HG03432 (cell line): ENCODE data around the gene IL17RA.

ENCODE experiments used
- ATAC-seq: cut with Tn5 transposase; IDR thresholded peaks from one replicate; pipeline ENCODE4 v1.9.1; 2021; ENCODE audit warnings: mild to moderate bottlenecking, moderate library complexity; ENCODE audit not compliant: unreplicated experiment

IL17RA gene

DNA sequence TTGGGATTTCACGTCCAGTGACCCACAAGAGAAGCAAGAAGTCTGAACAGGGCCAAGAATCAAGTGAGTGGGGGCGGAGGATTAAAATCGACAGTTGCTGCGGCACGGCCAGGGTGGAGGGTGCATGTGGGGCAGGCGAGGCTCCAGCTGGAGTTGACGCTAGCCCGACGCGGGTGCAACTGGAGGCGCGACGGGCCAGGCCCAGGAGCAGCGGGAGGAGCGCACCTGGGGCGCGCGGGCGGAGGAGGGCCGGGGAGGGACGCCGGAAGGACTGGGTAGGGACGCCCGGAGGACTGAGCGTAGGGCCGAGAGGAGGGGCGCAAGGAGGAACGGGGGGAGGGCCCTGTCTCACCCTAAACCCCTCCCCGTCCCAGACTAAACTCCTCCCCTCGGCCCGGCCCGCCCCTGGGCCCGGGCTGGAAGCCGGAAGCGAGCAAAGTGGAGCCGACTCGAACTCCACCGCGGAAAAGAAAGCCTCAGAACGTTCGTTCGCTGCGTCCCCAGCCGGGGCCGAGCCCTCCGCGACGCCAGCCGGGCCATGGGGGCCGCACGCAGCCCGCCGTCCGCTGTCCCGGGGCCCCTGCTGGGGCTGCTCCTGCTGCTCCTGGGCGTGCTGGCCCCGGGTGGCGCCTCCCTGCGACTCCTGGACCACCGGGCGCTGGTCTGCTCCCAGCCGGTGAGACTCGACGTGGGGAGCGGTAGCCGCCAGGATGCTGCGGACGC is at the start of gene IL17RA:
IL17RA (plus strand) TSS at position 447 of the 723 bp plus-strand sequence; CDS start at position 539, 92 bp downstream.
- ATAC-seq, result peak; percentile 91

DNA sequence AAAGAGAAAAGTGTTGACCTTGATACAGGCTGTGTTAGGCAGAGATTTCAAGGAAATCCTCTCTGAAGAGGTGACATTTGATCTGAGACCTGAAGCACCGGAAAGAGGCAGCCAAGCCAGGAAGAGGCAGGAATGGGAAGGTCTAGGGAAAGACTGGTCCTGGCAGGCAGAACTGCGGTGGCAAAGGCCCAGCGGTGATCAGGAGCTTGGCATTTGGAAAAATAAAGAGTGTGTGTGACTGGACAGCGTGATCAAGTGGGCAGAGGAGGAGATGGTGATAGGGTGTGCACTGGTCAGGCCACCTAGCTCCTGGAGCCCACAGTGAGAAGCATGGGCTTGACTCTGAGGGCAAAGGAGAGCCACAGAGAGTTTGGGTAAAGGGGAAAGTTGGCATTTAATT is 49.6 kb upstream of the IL17RA start:
- no peak for ATAC-seq

DNA sequence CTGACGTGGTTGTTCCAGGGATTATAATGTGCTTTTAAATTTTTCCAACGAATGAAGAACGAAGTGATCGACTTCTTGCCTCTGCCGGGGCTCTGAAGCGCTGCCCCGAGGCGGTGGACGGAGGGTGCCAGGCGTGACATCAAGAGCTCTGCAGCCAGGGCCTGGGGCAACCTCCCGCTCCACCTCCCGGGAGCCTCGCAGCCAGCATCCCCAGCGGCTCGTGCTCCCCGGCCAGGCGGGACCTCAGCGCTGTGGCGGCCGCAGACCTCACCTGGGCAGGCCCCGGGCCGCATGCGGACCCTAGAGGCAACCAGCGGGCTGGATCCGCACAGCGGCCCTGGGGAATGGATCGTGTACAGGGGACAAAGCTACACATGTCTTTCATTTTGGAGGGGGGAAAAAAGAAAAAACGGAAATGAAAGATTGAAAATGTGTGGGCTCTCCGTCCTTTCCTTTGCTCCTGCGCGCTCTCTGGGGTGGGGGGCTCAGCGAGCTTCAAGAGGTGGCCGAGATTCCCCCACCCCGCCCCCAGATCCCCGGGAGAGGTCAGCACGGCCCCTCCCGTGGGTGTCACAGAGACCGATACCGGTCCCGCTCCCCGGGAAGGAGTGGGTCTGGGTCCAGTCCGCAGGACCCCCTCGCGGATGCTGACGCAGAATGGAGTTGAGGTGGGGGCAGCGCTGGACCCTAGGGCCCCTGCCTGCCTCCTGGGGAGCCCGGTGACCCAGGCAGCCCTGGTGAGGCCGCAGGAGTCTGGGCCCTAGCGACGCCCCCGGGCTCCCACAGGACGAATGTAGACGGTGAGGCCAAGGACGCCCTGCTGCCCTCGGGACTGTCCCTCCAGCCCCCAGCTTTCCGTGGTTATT is 48.6 kb upstream of the IL17RA start:
- peak; percentile 38 for ATAC-seq

DNA sequence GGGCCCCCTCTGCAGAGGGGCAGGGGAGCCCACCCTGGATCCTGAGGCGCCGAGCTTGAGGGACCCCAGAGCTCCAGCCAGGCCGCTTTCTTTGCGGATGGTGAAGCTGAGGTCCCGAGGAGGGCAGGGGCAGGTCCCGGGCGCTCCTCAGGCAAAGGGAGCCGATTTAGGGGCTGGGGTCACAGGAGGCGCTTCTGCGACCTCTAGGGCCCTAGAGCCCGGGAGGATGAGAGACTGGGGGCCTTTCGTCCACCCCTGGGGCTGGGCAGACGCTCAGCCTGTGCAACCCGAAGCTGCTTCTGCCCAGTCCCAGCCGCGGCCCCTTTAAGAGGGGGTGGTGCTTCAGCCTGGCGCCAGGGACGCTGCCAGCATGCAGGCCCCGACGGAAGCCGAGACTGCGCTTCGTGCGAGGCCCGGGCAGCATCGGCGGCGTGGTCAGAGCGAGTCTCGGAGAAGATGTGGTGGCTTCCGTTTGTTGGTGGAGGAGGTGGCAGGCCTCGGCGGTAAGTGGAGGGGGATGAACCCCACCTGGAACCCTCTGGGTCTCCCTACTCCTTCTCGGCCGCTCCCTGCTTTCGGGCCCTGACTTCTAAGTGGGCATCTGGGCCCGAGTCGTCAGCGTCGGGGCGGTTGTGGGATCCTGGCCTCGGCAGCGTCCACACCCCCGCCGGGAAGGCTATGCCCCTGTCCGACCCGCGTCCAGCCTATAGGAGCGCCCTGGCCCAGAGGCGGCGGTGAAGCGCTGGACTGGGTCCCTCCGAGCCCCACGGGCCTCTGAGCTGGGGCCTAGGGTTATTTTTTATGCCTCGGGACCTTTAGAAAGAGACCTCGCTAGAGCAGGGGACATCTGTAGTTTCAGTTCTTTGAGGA is 47.7 kb upstream of the IL17RA start:
- ATAC-seq, result peak; percentile 75

GRCh38 chr22:17043521-17043920 is 41.3 kb upstream of the IL17RA start:
- ATAC-seq, result no peak

- no peak for ATAC-seq
Measured at GRCh38 chr22:17046566-17047348, 38.0 kb upstream of the IL17RA start.

DNA sequence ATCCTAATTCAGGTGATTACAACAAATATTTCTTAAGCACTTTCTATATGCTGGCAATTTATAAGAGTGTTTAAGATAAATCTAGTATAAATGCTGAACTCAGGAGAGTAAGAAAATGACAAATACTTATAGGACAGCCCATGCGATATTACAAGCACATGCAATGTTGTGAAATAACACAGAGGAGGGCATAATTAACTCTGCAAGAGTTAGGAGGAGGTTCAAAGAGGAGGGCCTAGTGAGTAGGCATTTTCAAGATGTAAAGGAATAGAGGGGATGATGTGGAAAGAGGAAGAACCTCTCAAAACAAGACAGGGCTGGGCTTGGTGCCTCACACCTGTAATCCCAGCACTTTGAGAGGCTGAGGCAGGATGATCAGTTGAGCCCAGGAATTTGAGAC is 37.1 kb upstream of the IL17RA start:
- ATAC-seq, result no peak

DNA sequence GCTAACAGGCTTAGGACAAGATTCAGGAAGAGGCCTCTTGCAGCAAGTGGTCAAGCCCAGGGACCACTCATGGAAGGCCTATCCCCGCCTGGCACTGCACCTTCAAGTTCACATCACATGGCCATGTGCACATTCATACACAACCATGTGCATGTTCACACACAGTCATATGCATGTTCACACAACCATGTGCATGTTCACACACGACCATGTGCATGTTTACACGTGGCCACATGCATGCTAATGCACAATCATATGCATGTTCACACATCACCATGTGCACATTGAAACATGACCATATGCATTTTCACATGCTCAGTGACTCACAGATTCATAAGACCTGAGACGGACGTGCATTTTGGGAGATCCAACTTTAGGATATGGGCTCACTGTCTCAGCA is 28.7 kb upstream of the IL17RA start:
- ATAC-seq, result no peak

DNA sequence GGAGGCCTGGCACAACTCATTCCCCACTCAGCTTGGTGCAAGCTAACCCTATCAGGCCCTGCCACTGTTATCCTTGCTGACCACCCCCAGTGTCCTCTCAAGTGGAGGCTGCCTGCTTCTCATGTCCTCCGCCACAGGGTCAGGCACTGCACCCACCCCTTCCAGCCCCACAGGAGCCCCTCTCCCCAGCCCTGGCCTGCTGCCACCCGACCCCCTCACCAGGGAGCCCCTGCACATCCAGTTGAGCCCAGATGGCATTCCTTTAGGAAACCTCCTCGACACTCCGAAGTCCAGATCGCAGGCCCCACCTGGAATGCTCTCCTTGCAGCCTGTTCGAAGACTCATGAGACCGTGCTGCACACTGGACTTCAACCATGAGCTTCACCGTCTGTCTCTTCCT is 28.0 kb upstream of the IL17RA start:
- ATAC-seq, result no peak

DNA sequence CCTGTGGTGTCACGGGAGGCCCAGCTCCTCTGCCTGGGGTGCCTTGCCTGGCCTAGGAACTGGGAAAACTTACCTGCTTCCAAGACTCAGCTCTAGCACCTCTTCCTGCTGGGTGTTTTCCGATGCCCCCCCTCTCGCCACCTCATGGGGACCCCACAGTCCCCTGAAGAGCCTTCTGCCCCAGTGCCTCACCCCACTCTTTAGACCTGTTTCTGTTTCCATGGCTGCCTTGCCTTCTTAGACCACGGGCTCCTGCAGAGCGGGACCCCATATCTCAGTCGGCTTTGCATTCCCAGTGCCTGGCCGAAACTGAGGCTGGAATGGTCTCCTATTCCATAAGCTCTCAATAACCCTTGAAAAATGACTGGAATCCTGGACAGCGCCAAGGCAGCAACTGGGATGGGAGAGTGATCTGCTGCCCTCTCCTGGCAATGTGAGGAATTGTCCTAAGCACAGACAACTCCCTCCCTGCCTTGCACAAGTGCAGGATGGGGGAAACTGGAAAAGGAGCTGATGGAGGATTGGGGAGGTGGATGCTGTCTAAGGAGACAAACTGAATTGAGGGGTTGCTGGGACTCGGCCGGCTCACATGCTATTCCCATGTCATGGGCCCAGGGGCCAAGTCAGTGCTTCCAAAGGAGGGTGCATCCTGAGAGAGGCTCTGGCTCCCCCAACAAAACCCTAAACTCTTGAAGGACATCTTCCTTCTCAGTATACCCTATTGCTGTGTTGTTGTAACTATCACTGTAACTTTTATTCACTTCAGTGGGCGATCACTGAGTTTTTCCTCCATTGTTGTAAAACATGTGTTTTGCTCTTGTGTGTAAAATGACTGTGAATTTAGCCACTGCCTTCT is 26.6 kb upstream of the IL17RA start:
- ATAC-seq, result peak; percentile 61

DNA sequence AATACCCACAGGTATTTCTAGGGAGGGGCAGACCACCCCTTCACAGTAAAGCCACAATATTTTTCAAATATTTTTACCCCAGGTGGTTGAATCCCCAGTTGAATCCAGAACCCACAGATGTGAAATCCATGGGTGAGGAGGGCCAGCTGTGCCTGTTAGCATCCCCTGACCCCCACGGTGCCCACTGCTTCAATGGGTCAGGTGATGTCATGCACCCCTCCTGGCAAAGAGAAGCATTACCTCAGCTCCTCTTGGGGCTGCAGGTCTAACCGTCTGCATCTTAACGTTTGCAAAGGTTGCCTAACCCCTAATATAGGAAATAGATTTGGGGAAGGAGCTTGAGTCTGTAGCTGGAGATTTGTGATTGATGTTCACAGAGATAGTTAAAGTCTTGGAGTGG is 24.7 kb upstream of the IL17RA start:
- ATAC-seq, result no peak

- no peak for ATAC-seq
Measured at GRCh38 chr22:17063411-17064106, 21.2 kb upstream of the IL17RA start.

- no peak for ATAC-seq
Measured at GRCh38 chr22:17064498-17065100, 20.2 kb upstream of the IL17RA start.

DNA sequence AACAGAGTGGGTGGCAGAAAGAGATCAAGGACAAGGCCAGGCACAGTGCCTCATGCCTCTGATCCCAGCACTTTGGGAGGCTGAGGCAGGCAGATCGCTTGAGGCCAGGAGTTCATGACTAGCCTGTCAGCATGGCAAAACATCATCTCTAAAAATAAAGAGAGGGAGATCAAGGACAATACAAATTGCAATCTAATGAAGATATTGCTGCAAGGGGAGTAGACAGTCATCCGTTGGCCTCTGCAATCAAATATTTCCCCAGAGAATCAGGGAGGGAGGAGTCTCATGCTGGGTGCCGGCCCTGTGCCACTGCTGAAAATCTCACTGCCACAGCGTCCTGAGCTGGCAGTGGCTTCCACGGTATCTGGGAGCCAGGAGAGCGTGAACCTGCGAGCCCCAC is 19.4 kb upstream of the IL17RA start:
- ATAC-seq, result no peak

DNA sequence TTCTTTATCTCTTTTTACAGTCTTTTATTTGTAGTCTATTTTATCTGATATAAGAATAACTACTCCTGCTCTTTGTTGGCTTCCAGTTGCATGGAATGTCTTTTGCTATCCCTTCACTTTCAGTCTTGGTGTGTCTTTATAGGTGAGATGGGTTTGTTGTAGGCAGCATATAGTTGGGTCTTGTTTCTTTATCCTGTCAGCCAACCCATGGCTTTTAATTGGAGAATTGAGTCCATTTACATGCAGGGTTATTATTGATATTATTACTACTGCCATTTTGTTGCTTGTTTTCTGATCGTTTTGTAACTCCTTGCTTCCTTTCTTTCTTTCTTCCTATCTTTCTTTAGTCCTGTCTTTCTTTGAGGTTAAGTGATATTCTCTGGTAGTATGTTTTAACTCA is 11.9 kb upstream of the IL17RA start:
- ATAC-seq, result no peak

- ATAC-seq, result no peak
Measured at GRCh38 chr22:17074648-17075002, 10.2 kb upstream of the IL17RA start.

DNA sequence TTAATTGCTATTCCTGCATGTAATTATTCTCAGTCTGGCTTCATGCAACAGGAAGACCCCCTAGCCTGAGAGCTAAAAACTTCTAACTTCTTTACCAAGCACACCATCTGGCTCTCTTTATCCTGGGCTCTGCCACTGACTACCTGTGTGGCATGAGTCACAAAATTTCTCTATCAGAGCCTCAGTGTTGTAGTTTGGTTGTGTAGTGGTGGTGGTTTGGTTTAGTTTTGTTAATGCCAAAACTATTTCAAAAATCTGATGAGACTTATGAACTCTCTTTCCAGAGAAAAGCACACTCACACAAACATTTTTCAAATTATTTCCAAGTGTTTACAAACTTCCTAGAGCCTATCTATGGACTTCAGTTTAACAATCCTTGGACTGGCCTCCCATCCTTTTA is 7.5 kb upstream of the IL17RA start:
- no peak for ATAC-seq

GRCh38 chr22:17079572-17079971 is 5.2 kb upstream of the IL17RA start:
- no peak for ATAC-seq

DNA sequence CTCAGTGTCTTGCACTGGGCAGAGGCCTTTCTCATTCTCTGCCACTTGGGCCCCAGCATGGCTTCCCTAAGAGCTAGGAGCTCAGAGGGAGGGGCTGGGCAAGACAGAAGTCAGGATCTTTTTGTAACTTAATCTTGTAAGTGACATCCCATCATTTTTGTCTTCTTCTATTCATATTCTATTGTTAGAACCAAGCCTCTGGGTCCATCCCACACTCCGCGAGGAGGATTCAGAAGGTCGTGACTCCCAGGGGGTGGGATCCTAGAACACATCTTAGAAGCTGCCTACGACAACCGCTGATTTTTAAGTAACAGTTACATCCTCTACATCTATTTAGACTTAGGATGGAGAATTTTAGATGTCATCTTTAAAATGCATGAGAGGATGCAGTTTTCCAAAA is 1.5 kb upstream of the IL17RA start:
- ATAC-seq, result no peak
